ENCODE measurements around the gene TEKT3. TPM values are rescaled to one million over a fixed set of nuclear protein-coding genes. Genes with fewer than 3 reads are reported as not detected.
A peak's percentile ranks its signal among the peaks of the same experiment; 100 is the strongest.

Gene TEKT3
- polyA plus RNA-seq, 4 donors, result 0.24 to 1.2 TPM; not detected in 2

GRCh38 chr17:15261258-15261801 is 80.1 kb downstream of the TEKT3 start:
- FAIRE-seq, result no peak
- peaks cover 0 to 42% (median 2%) of the 10 kb centered on the region in 3 donors for H3K4me1 ChIP-seq (ENCODE audit: control insufficient read depth in 3 of 3, insufficient read depth in 2 of 3, low read depth in 1 of 3, low read length in 2 of 3)

GRCh38 chr17:15260376-15261257 is 80.8 kb downstream of the TEKT3 start:
- H3K9me3 ChIP-seq (ENCODE audit: control insufficient read depth in 2 of 2, insufficient read depth in 1 of 2, low read depth in 1 of 2, low read length in 1 of 2), result no peaks in the 10 kb centered on the region
- 1% methylated on average over 60 to 67 of the region's 67 CpGs for WGBS, 3 donors
- H3K4me1 ChIP-seq (ENCODE audit: control insufficient read depth in 3 of 3, insufficient read depth in 2 of 3, low read depth in 1 of 3, low read length in 2 of 3), result peaks cover 0 to 42% (median 2%) of the 10 kb centered on the region in 3 donors
- DNase-seq, result peak; percentile 72 to 92
- H3K4me3 ChIP-seq (ENCODE audit: low read depth in 1 of 3, low read length in 3 of 3), result peak overlapping the region; percentile 52 to 76 (median 61)
- H3K36me3 ChIP-seq (ENCODE audit: control insufficient read depth in 3 of 3, insufficient read depth in 2 of 3, low read depth in 1 of 3, low read length in 3 of 3), result peaks cover 2 to 22% (median 2%) of the 10 kb centered on the region in 3 donors
- peak overlapping the region; percentile 73 to 95 (median 90) for H3K27ac ChIP-seq (ENCODE audit: low read depth in 1 of 3, low read length in 2 of 3)
- H3K27me3 ChIP-seq (ENCODE audit: control insufficient read depth in 3 of 3, insufficient read depth in 3 of 3, low read length in 3 of 3), result peaks cover 0 to 18% (median 4%) of the 10 kb centered on the region in 3 donors
- FAIRE-seq, result no peak

More at GRCh38 chr17:15261258-15261801, 80.1 kb downstream of the TEKT3 start:
- H3K4me3 ChIP-seq (ENCODE audit: low read depth in 1 of 3, low read length in 3 of 3), result peak overlapping the region; percentile 52 to 76 (median 61)
- no peaks in the 10 kb centered on the region for H3K9me3 ChIP-seq (ENCODE audit: control insufficient read depth in 2 of 2, insufficient read depth in 1 of 2, low read depth in 1 of 2, low read length in 1 of 2)
- H3K36me3 ChIP-seq (ENCODE audit: control insufficient read depth in 3 of 3, insufficient read depth in 2 of 3, low read depth in 1 of 3, low read length in 3 of 3), result peaks cover 2 to 16% (median 2%) of the 10 kb centered on the region in 3 donors
- H3K27me3 ChIP-seq (ENCODE audit: control insufficient read depth in 3 of 3, insufficient read depth in 3 of 3, low read length in 3 of 3), result peaks cover 0 to 18% (median 4%) of the 10 kb centered on the region in 3 donors
- 4 to 9% (median 4%) methylated on average over 31 to 32 of the region's 32 CpGs for WGBS, 3 donors
- DNase-seq, result peak; percentile 58 to 76
- peak overlapping the region; percentile 67 to 95 (median 90) for H3K27ac ChIP-seq (ENCODE audit: low read depth in 1 of 3, low read length in 2 of 3)

- no peak overlapping the region for H3K4me3 ChIP-seq (ENCODE audit: low read depth in 1 of 3, low read length in 3 of 3)
- no peaks in the 10 kb centered on the region for H3K9me3 ChIP-seq (ENCODE audit: control insufficient read depth in 2 of 2, insufficient read depth in 1 of 2, low read depth in 1 of 2, low read length in 1 of 2)
- H3K36me3 ChIP-seq (ENCODE audit: control insufficient read depth in 3 of 3, insufficient read depth in 2 of 3, low read depth in 1 of 3, low read length in 3 of 3), result peaks cover 2 to 35% (median 3%) of the 10 kb centered on the region in 3 donors
- 79 to 87% (median 80%) methylated on average over 6 of the region's 6 CpGs for WGBS, 3 donors
- FAIRE-seq (no peak), DNase-seq (peak; percentile 49 to 76)
- H3K4me1 ChIP-seq (ENCODE audit: control insufficient read depth in 3 of 3, insufficient read depth in 2 of 3, low read depth in 1 of 3, low read length in 2 of 3), result peaks cover 0 to 30% (median 4%) of the 10 kb centered on the region in 3 donors
- peak overlapping the region in 2 of 3 donors; percentile 13 to 71 for H3K27ac ChIP-seq (ENCODE audit: low read depth in 1 of 3, low read length in 2 of 3)
- peaks cover 0 to 14% (median 4%) of the 10 kb centered on the region in 3 donors for H3K27me3 ChIP-seq (ENCODE audit: control insufficient read depth in 3 of 3, insufficient read depth in 3 of 3, low read length in 3 of 3)
Measured at GRCh38 chr17:15257796-15258512, 83.4 kb downstream of the TEKT3 start.

GRCh38 chr17:15257258-15257788 is 84.1 kb downstream of the TEKT3 start:
- DNase-seq, result peak; percentile 77 to 82
- peak overlapping the region in 2 of 3 donors; percentile 13 to 71 for H3K27ac ChIP-seq (ENCODE audit: low read depth in 1 of 3, low read length in 2 of 3)
- H3K9me3 ChIP-seq (ENCODE audit: control insufficient read depth in 2 of 2, insufficient read depth in 1 of 2, low read depth in 1 of 2, low read length in 1 of 2), result no peaks in the 10 kb centered on the region
- FAIRE-seq, result no peak
- peaks cover 0 to 8% (median 4%) of the 10 kb centered on the region in 3 donors for H3K27me3 ChIP-seq (ENCODE audit: control insufficient read depth in 3 of 3, insufficient read depth in 3 of 3, low read length in 3 of 3)
- H3K4me3 ChIP-seq (ENCODE audit: low read depth in 1 of 3, low read length in 3 of 3), result no peak overlapping the region
- H3K4me1 ChIP-seq (ENCODE audit: control insufficient read depth in 3 of 3, insufficient read depth in 2 of 3, low read depth in 1 of 3, low read length in 2 of 3), result peaks cover 0 to 27% (median 4%) of the 10 kb centered on the region in 3 donors
- peaks cover 2 to 41% (median 7%) of the 10 kb centered on the region in 3 donors for H3K36me3 ChIP-seq (ENCODE audit: control insufficient read depth in 3 of 3, insufficient read depth in 2 of 3, low read depth in 1 of 3, low read length in 3 of 3)
- 1 to 2% (median 2%) methylated on average over 17 of the region's 17 CpGs for WGBS, 3 donors

- H3K4me3 ChIP-seq (ENCODE audit: low read depth in 1 of 3, low read length in 3 of 3), result no peak overlapping the region
- no peak for FAIRE-seq
- peaks cover 2 to 43% (median 7%) of the 10 kb centered on the region in 3 donors for H3K36me3 ChIP-seq (ENCODE audit: control insufficient read depth in 3 of 3, insufficient read depth in 2 of 3, low read depth in 1 of 3, low read length in 3 of 3)
Measured at GRCh38 chr17:15256689-15257088, 84.7 kb downstream of the TEKT3 start.

GRCh38 chr17:15255713-15256454 is 85.5 kb downstream of the TEKT3 start:
- H3K4me3 ChIP-seq (ENCODE audit: low read depth in 1 of 3, low read length in 3 of 3), result no peak overlapping the region
- no peaks in the 10 kb centered on the region for H3K9me3 ChIP-seq (ENCODE audit: control insufficient read depth in 2 of 2, insufficient read depth in 1 of 2, low read depth in 1 of 2, low read length in 1 of 2)
- peaks cover 0 to 17% (median 4%) of the 10 kb centered on the region in 3 donors for H3K4me1 ChIP-seq (ENCODE audit: control insufficient read depth in 3 of 3, insufficient read depth in 2 of 3, low read depth in 1 of 3, low read length in 2 of 3)
- WGBS, 3 donors, result 73 to 80% (median 78%) methylated on average over 13 of the region's 13 CpGs
- DNase-seq, result no peak
- H3K36me3 ChIP-seq (ENCODE audit: control insufficient read depth in 3 of 3, insufficient read depth in 2 of 3, low read depth in 1 of 3, low read length in 3 of 3), result peaks cover 2 to 45% (median 7%) of the 10 kb centered on the region in 3 donors
- no peak for FAIRE-seq
- peak overlapping the region in 1 of 3 donors; percentile 14 for H3K27ac ChIP-seq (ENCODE audit: low read depth in 1 of 3, low read length in 2 of 3)
- no peaks in the 10 kb centered on the region for H3K27me3 ChIP-seq (ENCODE audit: control insufficient read depth in 3 of 3, insufficient read depth in 3 of 3, low read length in 3 of 3)

More at GRCh38 chr17:15256689-15257088, 84.7 kb downstream of the TEKT3 start:
- 55 to 65% (median 58%) methylated on average over 7 of the region's 7 CpGs for WGBS, 3 donors
- Histone ChIP-seq H3K27me3 (ENCODE audit: control insufficient read depth in 3 of 3, insufficient read depth in 3 of 3, low read length in 3 of 3) (peaks cover 0 to 2% (median 0%) of the 10 kb centered on the region in 3 donors), H3K4me1 (ENCODE audit: control insufficient read depth in 3 of 3, insufficient read depth in 2 of 3, low read depth in 1 of 3, low read length in 2 of 3) (peaks cover 0 to 21% (median 4%) of the 10 kb centered on the region in 3 donors), H3K9me3 (ENCODE audit: control insufficient read depth in 2 of 2, insufficient read depth in 1 of 2, low read depth in 1 of 2, low read length in 1 of 2) (no peaks in the 10 kb centered on the region), H3K27ac (ENCODE audit: low read depth in 1 of 3, low read length in 2 of 3) (no peak overlapping the region)
- no peak for DNase-seq

Data from small intestine (tissue), 7 donors.